MM.1S (cell line): ENCODE measurements around the gene KRT23.
A peak's percentile ranks its signal among the peaks of the same experiment; 100 is the strongest.

ENCODE experiments used
- DNase-seq: peaks from one replicate; pipeline ENCODE4 v3.0.0-alpha.2; 2015
- H2AFZ ChIP-seq: fragments of 300-600 bp; sonication (generic); 2 replicates; pipeline ENCODE4 v1.6.0; 2016; ENCODE audit warnings: antibody characterized with exemption, low read length
- H3F3A ChIP-seq: fragments of 300-600 bp; sonication (generic); 2 replicates; pipeline ENCODE4 v1.6.1; 2016; ENCODE audit warnings: mild to moderate bottlenecking, antibody characterized with exemption, low read length, moderate library complexity, mixed read lengths; ENCODE audit not compliant: insufficient read depth
- H3K27ac ChIP-seq: fragments of 300-600 bp; sonication (generic); 2 replicates; pipeline ENCODE4 v1.5.1; 2016; ENCODE audit warnings: mild to moderate bottlenecking, low read length
- H3K27me3 ChIP-seq: fragments of 300-600 bp; sonication (generic); replicated peaks from 2 replicates; pipeline ENCODE4 v1.6.0; 2016; ENCODE audit warnings: low read length; ENCODE audit not compliant: insufficient read depth
- H3K36me3 ChIP-seq: fragments of 300-600 bp; sonication (generic); replicated peaks from 2 replicates; pipeline ENCODE4 v1.6.1; 2016; ENCODE audit warnings: mild to moderate bottlenecking, low read length, mixed read lengths; ENCODE audit not compliant: insufficient read depth
- H3K4me1 ChIP-seq: fragments of 300-600 bp; sonication (generic); 2 replicates; pipeline ENCODE4 v1.6.1; 2016; ENCODE audit warnings: low read length, mixed read lengths
- H3K4me2 ChIP-seq: fragments of 300-600 bp; sonication (generic); 2 replicates; pipeline ENCODE4 v1.6.0; 2016; ENCODE audit warnings: low read depth, low read length
- H3K4me3 ChIP-seq: fragments of 300-600 bp; sonication (generic); 2 replicates; pipeline ENCODE4 v1.5.1; 2016; ENCODE audit warnings: low read length, mixed read lengths
- H3K79me2 ChIP-seq: fragments of 300-600 bp; sonication (generic); 2 replicates; pipeline ENCODE4 v1.6.1; 2016; ENCODE audit warnings: mixed run types, low read length, mixed read lengths
- H3K9ac ChIP-seq: fragments of 300-600 bp; sonication (generic); 2 replicates; pipeline ENCODE4 v1.6.1; 2016; ENCODE audit warnings: low read length, mixed read lengths
- H3K9me2 ChIP-seq: fragments of 300-600 bp; sonication (generic); replicated peaks from 2 replicates; pipeline ENCODE4 v1.6.1; 2016; ENCODE audit warnings: mild to moderate bottlenecking, low read length, mixed read lengths; ENCODE audit not compliant: insufficient read depth
- H3K9me3 ChIP-seq: fragments of 300-600 bp; sonication (generic); replicated peaks from 2 replicates; pipeline ENCODE4 v1.6.1; 2016; ENCODE audit warnings: mild to moderate bottlenecking, low read length, mixed read lengths; ENCODE audit not compliant: insufficient read depth
- H4K20me1 ChIP-seq: fragments of 300-600 bp; sonication (generic); 2 replicates; pipeline ENCODE4 v1.6.1; 2016; ENCODE audit warnings: mild to moderate bottlenecking, low read length, moderate library complexity, mixed read lengths; ENCODE audit not compliant: insufficient read depth
- CTCF ChIP-seq: fragments of 300-600 bp; sonication (generic); IDR thresholded peaks from 2 replicates; pipeline ENCODE4 v1.5.1; 2016; ENCODE audit warnings: antibody characterized with exemption, low read length, mixed read lengths
- EZH2 ChIP-seq: fragments of 300-600 bp; sonication (generic); optimal IDR thresholded peaks from 2 replicates; pipeline ENCODE3; 2017; ENCODE audit warnings: low read depth, mild to moderate bottlenecking, antibody characterized with exemption, low read length, mixed read lengths
- EZH2phosphoT487 ChIP-seq: fragments of 300-600 bp; sonication (generic); IDR thresholded peaks from 2 replicates; pipeline ENCODE4 v1.6.1; 2018; ENCODE audit warnings: antibody characterized with exemption, low read length

KRT23 gene, protein sequence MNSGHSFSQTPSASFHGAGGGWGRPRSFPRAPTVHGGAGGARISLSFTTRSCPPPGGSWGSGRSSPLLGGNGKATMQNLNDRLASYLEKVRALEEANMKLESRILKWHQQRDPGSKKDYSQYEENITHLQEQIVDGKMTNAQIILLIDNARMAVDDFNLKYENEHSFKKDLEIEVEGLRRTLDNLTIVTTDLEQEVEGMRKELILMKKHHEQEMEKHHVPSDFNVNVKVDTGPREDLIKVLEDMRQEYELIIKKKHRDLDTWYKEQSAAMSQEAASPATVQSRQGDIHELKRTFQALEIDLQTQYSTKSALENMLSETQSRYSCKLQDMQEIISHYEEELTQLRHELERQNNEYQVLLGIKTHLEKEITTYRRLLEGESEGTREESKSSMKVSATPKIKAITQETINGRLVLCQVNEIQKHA

GRCh38 chr17:40937384-40937819, at the start of gene KRT23:
TSS of gene KRT23 (minus strand) at chr17:40937646. CDS start at chr17:40936603, 1,043 bp downstream.
- no peak for DNase-seq
- no peaks in the 10 kb centered on the region for H4K20me1 ChIP-seq
- H3K4me3 ChIP-seq, result no peak within 1 kb of the TSS
- H3K79me2 ChIP-seq, result no peaks in the 10 kb centered on the region
- H3K27ac ChIP-seq, result no peak within 1 kb of the TSS
- no peaks in the 10 kb centered on the region for H3K9me2 ChIP-seq
- H3K36me3 ChIP-seq, result no peaks in the 10 kb centered on the region
- TF ChIP-seq CTCF, result no peak
- no peak for TF ChIP-seq EZH2phosphoT487
- no peak for TF ChIP-seq EZH2
- no peak within 1 kb of the TSS for H2AFZ ChIP-seq
- no peak within 1 kb of the TSS for H3K9ac ChIP-seq
- H3K9me3 ChIP-seq, result no peaks in the 10 kb centered on the region
- no peaks in the 10 kb centered on the region for H3F3A ChIP-seq
- H3K4me1 ChIP-seq, result no peaks in the 10 kb centered on the region
- H3K4me2 ChIP-seq, result no peak within 1 kb of the TSS
- no peaks in the 10 kb centered on the region for H3K27me3 ChIP-seq

DNA sequence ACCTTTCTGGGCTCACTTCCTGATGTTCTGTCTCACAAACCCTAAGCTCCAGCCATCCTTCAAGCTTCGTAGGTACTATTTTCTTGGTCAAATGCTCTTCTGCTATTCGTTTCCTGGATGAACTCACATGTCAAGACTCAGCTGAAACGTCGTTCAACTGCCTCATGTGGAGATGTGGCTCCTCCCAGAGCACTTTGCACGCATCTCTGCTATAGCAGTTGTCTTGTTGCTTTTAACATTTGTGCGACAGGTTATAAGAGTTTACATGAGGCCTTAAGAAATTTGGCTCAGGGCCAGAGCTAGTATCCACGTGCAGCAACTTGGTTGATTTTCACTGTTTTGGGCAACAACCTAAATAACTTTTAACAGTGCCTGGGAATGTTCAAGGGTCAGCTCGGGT, 49.5 kb upstream of the KRT23 start:
- Histone ChIP-seq H3K4me3 (no peak overlapping the region), H3F3A (no peaks in the 10 kb centered on the region), H3K4me2 (no peak overlapping the region), H3K36me3 (no peaks in the 10 kb centered on the region), H4K20me1 (no peaks in the 10 kb centered on the region), H3K27ac (no peak overlapping the region), H2AFZ (0 out of 2 replicates have a peak overlapping the region, but pooled peaks have one; percentile 9), H3K4me1 (no peaks in the 10 kb centered on the region), H3K79me2 (no peaks in the 10 kb centered on the region), H3K9me3 (no peaks in the 10 kb centered on the region), H3K9me2 (no peaks in the 10 kb centered on the region), H3K9ac (no peak overlapping the region), H3K27me3 (no peaks in the 10 kb centered on the region; the same call in 1 of the 2 replicates)
- DNase-seq, result no peak
- TF ChIP-seq CTCF (no peak), EZH2phosphoT487 (no peak), EZH2 (no peak)

DNA sequence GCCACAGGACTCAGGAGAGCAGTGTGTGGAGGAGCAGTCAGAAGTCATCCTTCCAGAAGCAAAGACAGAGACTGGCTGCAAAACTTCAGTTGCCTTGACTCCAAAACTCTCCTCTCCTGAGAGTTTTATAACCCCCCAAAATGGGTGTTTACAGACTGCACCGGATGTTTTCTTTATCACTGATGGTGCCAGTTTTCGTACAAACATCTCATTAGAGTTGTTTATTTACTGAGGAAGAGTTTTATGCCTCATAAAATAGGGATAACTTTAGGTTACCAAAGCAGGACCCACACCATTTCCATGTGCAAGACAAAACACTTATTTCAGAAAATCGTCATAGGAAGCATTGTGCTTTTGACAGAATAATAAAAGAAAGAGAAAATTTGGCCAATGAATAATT, 46.8 kb upstream of the KRT23 start, which contains the start of gene KRT40:
TSS of gene KRT40 (minus strand) at position 101 of the 400 bp plus-strand sequence. CDS start at position 48, 53 bp downstream.
- no peaks in the 10 kb centered on the region for H3K4me1 ChIP-seq
- H3K9ac ChIP-seq, result no peak within 1 kb of the TSS
- no peak for DNase-seq

More for the DNA sequence above, 46.8 kb upstream of the KRT23 start, which contains the start of gene KRT40:
- Histone ChIP-seq H3K4me3 (no peak within 1 kb of the TSS), H3K9me2 (no peaks in the 10 kb centered on the region), H3K27me3 (no peaks in the 10 kb centered on the region; the same call in 1 of the 2 replicates), H4K20me1 (no peaks in the 10 kb centered on the region), H3K27ac (no peak within 1 kb of the TSS), H3K9me3 (no peaks in the 10 kb centered on the region), H3K79me2 (no peaks in the 10 kb centered on the region), H3K4me2 (no peak within 1 kb of the TSS), H2AFZ (no peak within 1 kb of the TSS), H3F3A (no peaks in the 10 kb centered on the region), H3K36me3 (no peaks in the 10 kb centered on the region)
- no peak for TF ChIP-seq EZH2
- no peak for TF ChIP-seq EZH2phosphoT487
- TF ChIP-seq CTCF, result no peak
